NCI-H69 (cell line): ENCODE measurements around the gene C17orf58.
"Not testable (repeated sequence)": the region's sequence is repeated elsewhere in the genome, so short reads cannot be mapped to it uniquely, and the experiment has no call there.

ENCODE experiments used
- DNase-seq: peaks from one replicate; lab custom pipeline; 2025; lab: John Stamatoyannopoulos, UW

Gene C17orf58

GRCh38 chr17:68004201-68004600 lies 7.9 kb upstream of the C17orf58 start:
- DNase-seq = no peak

GRCh38 chr17:67999291-67999911 lies 3.1 kb upstream of the C17orf58 start:
- DNase-seq = no peak

GRCh38 chr17:67998466-67998865 lies 2.2 kb upstream of the C17orf58 start:
- DNase-seq = no peak

GRCh38 chr17:67995570-67996263 lies 552 bp downstream of the C17orf58 start:
- DNase-seq = peak; percentile 57

- DNase-seq = peak; percentile 76
Observed at GRCh38 chr17:67994817-67995569, 1.3 kb downstream of the C17orf58 start.

GRCh38 chr17:67993998-67994361 lies 2.3 kb downstream of the C17orf58 start:
- peak; percentile 81 for DNase-seq

- peak; percentile 96 for DNase-seq
Observed at GRCh38 chr17:67993153-67993997, 2.9 kb downstream of the C17orf58 start.

GRCh38 chr17:67992548-67993152 lies 3.6 kb downstream of the C17orf58 start:
- DNase-seq = peak; percentile 46

GRCh38 chr17:67990909-67991308 lies 5.4 kb downstream of the C17orf58 start:
- DNase-seq = peak; percentile 78

- no peak for DNase-seq
Observed at GRCh38 chr17:67983383-67983688, 12.9 kb downstream of the C17orf58 start.

- no peak for DNase-seq
Observed at GRCh38 chr17:67982686-67983382, 13.4 kb downstream of the C17orf58 start.

- DNase-seq = no peak
Observed at GRCh38 chr17:67982034-67982640, 14.1 kb downstream of the C17orf58 start.

GRCh38 chr17:67980883-67981282 lies 15.4 kb downstream of the C17orf58 start:
- DNase-seq = not testable (repeated sequence)

- peak; percentile 63 for DNase-seq
Observed at GRCh38 chr17:67980456-67980855, 15.8 kb downstream of the C17orf58 start.

- DNase-seq = not testable (repeated sequence)
Observed at GRCh38 chr17:67976306-67976705, 20.0 kb downstream of the C17orf58 start.

GRCh38 chr17:67974598-67975066 lies 21.6 kb downstream of the C17orf58 start:
- no peak for DNase-seq

GRCh38 chr17:67974185-67974584 lies 22.1 kb downstream of the C17orf58 start:
- DNase-seq = no peak

GRCh38 chr17:67970783-67971182 lies 25.5 kb downstream of the C17orf58 start:
- DNase-seq = no peak

- DNase-seq = peak; percentile 78
Observed at GRCh38 chr17:67963145-67963572, 33.1 kb downstream of the C17orf58 start.

- not testable (repeated sequence) for DNase-seq
Observed at GRCh38 chr17:67962156-67962555, 34.1 kb downstream of the C17orf58 start.

GRCh38 chr17:67960276-67960675 lies 36.0 kb downstream of the C17orf58 start:
- DNase-seq = not testable (repeated sequence)
